HepG2 (cell line): ENCODE data around the gene HTRA2. TPM values are rescaled to one million over a fixed set of nuclear protein-coding genes. Genes with fewer than 3 reads are reported as not detected.

ENCODE experiments used
- MED1 ChIP-seq: sonication (generic); formaldehyde crosslinking; IDR thresholded peaks from 2 replicates; pipeline ENCODE4 v1.4.0; 2020; ENCODE audit warnings: missing genetic modification reagents
- MIER2 ChIP-seq: IDR thresholded peaks from 2 replicates; pipeline ENCODE4 v1.6.1; 2016; ENCODE audit warnings: missing biosample characterization, missing genetic modification reagents
- RFXANK ChIP-seq: IDR thresholded peaks from 2 replicates; pipeline ENCODE4 v1.6.1; 2016
- TBX3 ChIP-seq: fragments of 450-650 bp; IDR thresholded peaks from 2 replicates; pipeline ENCODE4 v1.6.1; 2017; ENCODE audit warnings: antibody characterized with exemption, mild to moderate bottlenecking, inconsistent platforms, borderline replicate concordance
- ZFP82 ChIP-seq: sonication (generic); formaldehyde crosslinking; IDR thresholded peaks from 2 replicates; pipeline ENCODE4 v1.5.1; 2020; ENCODE audit warnings: mild to moderate bottlenecking, missing genetic modification reagents, borderline replicate concordance
- ZNF556 ChIP-seq: sonication (generic); formaldehyde crosslinking; IDR thresholded peaks from 2 replicates; pipeline ENCODE4 v1.4.0; 2020; ENCODE audit warnings: mild to moderate bottlenecking, missing genetic modification reagents, borderline replicate concordance
- ZNF629 ChIP-seq: sonication (generic); formaldehyde crosslinking; conservative IDR thresholded peaks from 2 replicates; pipeline ENCODE4 v1.5.0; 2020; ENCODE audit warnings: missing genetic modification reagents
- ZNF772 ChIP-seq: sonication (generic); formaldehyde crosslinking; IDR thresholded peaks from 2 replicates; pipeline ENCODE4 v1.5.0; 2020; ENCODE audit warnings: mild to moderate bottlenecking, missing genetic modification reagents
- ZSCAN21 ChIP-seq: sonication (generic); formaldehyde crosslinking; IDR thresholded peaks from 2 replicates; pipeline ENCODE4 v1.8.0; 2022; ENCODE audit warnings: mild to moderate bottlenecking, missing genetic modification reagents, moderate library complexity, borderline replicate concordance
- polyA plus RNA-seq, 8 experiments: library from polyadenylated mRNA; depleted of rRNA in 3 of 8; stranded (reverse) in 7 of 8; unstranded in 1 of 8; fragments of >200 nt; fragmentation: Illumina TruSeq in 4 of 8; extraction: Trizol in 4 of 8; gene quantifications; 2 replicates each; pipeline versions ENCODE4 v1.2.1 to v1.2.3, GENCODE V29; 2011 to 2016; ENCODE audit warnings: low read depth in 4 of 8, missing spikeins in 1 of 8, mixed read lengths in 1 of 8; ENCODE audit not compliant: insufficient read depth in 1 of 8
- total RNA-seq, 5 experiments: library from RNA; depleted of rRNA; stranded (reverse); fragments of >200 nt; fragmentation: Illumina TruSeq; extraction: Trizol; gene quantifications; 2 replicates each; pipeline ENCODE4 v1.2.3, GENCODE V29; 2016; ENCODE audit warnings: low read depth in 1 of 5
- TF ChIP-seq, protein P1 (sequence below): sonication (generic); formaldehyde crosslinking; IDR thresholded peaks from 2 replicates; pipeline ENCODE4 v1.5.0; 2020; ENCODE audit warnings: mild to moderate bottlenecking, missing genetic modification reagents, borderline replicate concordance
- TF ChIP-seq, protein P2 (sequence below): sonication (generic); formaldehyde crosslinking; IDR thresholded peaks from 2 replicates; pipeline ENCODE4 v1.4.0; 2020; ENCODE audit warnings: missing genetic modification reagents, borderline replicate concordance

The HTRA2 gene
- total and polyA plus RNA-seq, 2 of the 13 experiments (the other 11 are each of a cell fraction or from before 2014, with no cell fraction given): 47.7 to 50.3 TPM

- TF ChIP-seq, protein P1, sequence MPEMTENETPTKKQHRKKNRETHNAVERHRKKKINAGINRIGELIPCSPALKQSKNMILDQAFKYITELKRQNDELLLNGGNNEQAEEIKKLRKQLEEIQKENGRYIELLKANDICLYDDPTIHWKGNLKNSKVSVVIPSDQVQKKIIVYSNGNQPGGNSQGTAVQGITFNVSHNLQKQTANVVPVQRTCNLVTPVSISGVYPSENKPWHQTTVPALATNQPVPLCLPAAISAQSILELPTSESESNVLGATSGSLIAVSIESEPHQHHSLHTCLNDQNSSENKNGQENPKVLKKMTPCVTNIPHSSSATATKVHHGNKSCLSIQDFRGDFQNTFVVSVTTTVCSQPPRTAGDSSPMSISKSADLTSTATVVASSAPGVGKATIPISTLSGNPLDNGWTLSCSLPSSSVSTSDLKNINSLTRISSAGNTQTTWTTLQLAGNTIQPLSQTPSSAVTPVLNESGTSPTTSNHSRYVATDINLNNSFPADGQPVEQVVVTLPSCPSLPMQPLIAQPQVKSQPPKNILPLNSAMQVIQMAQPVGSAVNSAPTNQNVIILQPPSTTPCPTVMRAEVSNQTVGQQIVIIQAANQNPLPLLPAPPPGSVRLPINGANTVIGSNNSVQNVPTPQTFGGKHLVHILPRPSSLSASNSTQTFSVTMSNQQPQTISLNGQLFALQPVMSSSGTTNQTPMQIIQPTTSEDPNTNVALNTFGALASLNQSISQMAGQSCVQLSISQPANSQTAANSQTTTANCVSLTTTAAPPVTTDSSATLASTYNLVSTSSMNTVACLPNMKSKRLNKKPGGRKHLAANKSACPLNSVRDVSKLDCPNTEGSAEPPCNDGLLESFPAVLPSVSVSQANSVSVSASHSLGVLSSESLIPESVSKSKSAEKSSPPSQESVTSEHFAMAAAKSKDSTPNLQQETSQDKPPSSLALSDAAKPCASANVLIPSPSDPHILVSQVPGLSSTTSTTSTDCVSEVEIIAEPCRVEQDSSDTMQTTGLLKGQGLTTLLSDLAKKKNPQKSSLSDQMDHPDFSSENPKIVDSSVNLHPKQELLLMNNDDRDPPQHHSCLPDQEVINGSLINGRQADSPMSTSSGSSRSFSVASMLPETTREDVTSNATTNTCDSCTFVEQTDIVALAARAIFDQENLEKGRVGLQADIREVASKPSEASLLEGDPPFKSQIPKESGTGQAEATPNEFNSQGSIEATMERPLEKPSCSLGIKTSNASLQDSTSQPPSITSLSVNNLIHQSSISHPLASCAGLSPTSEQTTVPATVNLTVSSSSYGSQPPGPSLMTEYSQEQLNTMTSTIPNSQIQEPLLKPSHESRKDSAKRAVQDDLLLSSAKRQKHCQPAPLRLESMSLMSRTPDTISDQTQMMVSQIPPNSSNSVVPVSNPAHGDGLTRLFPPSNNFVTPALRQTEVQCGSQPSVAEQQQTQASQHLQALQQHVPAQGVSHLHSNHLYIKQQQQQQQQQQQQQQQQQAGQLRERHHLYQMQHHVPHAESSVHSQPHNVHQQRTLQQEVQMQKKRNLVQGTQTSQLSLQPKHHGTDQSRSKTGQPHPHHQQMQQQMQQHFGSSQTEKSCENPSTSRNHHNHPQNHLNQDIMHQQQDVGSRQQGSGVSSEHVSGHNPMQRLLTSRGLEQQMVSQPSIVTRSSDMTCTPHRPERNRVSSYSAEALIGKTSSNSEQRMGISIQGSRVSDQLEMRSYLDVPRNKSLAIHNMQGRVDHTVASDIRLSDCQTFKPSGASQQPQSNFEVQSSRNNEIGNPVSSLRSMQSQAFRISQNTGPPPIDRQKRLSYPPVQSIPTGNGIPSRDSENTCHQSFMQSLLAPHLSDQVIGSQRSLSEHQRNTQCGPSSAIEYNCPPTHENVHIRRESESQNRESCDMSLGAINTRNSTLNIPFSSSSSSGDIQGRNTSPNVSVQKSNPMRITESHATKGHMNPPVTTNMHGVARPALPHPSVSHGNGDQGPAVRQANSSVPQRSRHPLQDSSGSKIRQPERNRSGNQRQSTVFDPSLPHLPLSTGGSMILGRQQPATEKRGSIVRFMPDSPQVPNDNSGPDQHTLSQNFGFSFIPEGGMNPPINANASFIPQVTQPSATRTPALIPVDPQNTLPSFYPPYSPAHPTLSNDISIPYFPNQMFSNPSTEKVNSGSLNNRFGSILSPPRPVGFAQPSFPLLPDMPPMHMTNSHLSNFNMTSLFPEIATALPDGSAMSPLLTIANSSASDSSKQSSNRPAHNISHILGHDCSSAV (CRISPR knock-in tag): no peak
- TF ChIP-seq ZFP82: no peak
- TF ChIP-seq TBX3: 0 out of 2 replicates have a peak, but pooled peaks have one; percentile 21
- no peak for TF ChIP-seq ZNF556 (CRISPR knock-in tag)
- TF ChIP-seq ZSCAN21 (CRISPR knock-in tag): no peak
- peak; percentile 45; the same call in 1 of the 2 replicates for TF ChIP-seq MIER2 (CRISPR knock-in tag)
- peak; percentile 82 for TF ChIP-seq ZNF772 (CRISPR knock-in tag)
- TF ChIP-seq RFXANK (CRISPR knock-in tag): no peak; the same call in none of the 2 replicates
- TF ChIP-seq MED1 (CRISPR knock-in tag): peak; percentile 87
- TF ChIP-seq ZNF629 (CRISPR knock-in tag): no peak; the same call in 1 of the 2 replicates
- TF ChIP-seq, protein P2, sequence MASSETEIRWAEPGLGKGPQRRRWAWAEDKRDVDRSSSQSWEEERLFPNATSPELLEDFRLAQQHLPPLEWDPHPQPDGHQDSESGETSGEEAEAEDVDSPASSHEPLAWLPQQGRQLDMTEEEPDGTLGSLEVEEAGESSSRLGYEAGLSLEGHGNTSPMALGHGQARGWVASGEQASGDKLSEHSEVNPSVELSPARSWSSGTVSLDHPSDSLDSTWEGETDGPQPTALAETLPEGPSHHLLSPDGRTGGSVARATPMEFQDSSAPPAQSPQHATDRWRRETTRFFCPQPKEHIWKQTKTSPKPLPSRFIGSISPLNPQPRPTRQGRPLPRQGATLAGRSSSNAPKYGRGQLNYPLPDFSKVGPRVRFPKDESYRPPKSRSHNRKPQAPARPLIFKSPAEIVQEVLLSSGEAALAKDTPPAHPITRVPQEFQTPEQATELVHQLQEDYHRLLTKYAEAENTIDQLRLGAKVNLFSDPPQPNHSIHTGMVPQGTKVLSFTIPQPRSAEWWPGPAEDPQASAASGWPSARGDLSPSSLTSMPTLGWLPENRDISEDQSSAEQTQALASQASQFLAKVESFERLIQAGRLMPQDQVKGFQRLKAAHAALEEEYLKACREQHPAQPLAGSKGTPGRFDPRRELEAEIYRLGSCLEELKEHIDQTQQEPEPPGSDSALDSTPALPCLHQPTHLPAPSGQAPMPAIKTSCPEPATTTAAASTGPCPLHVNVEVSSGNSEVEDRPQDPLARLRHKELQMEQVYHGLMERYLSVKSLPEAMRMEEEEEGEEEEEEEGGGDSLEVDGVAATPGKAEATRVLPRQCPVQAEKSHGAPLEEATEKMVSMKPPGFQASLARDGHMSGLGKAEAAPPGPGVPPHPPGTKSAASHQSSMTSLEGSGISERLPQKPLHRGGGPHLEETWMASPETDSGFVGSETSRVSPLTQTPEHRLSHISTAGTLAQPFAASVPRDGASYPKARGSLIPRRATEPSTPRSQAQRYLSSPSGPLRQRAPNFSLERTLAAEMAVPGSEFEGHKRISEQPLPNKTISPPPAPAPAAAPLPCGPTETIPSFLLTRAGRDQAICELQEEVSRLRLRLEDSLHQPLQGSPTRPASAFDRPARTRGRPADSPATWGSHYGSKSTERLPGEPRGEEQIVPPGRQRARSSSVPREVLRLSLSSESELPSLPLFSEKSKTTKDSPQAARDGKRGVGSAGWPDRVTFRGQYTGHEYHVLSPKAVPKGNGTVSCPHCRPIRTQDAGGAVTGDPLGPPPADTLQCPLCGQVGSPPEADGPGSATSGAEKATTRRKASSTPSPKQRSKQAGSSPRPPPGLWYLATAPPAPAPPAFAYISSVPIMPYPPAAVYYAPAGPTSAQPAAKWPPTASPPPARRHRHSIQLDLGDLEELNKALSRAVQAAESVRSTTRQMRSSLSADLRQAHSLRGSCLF: no peak
Measured at GRCh38 chr2:74525717-74526648, 3.8 kb upstream of the HTRA2 start, which contains the start of gene DQX1 (continued).
